ENCODE measurements around the gene SH2D2A.
"Not testable (repeated sequence)": the region's sequence is repeated elsewhere in the genome, so short reads cannot be mapped to it uniquely, and the experiment has no call there.

Gene SH2D2A

DNA sequence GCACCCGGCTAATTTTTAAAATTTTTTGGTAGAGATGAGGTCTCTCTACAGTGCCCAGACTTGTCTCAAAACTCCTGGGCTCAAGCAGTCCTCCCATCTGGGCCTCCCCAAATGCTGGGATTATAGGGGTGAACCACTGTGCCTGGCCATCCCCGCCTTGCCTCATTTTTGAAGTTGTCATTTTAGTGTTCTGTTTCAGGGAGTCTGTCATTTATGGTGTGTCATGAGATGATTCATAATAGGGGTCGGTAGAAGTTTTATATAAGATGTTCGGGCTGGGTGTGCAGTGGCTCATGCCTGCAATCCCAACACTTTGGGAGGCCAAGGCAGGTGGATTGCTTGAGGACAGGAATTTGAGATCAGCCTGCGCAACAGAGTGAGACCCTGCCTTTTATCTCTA lies 40.8 kb downstream of the SH2D2A start:
- no peak for DNase-seq (ENCODE audit: low read depth in 1 of 2, low spot score in 1 of 2)

DNA sequence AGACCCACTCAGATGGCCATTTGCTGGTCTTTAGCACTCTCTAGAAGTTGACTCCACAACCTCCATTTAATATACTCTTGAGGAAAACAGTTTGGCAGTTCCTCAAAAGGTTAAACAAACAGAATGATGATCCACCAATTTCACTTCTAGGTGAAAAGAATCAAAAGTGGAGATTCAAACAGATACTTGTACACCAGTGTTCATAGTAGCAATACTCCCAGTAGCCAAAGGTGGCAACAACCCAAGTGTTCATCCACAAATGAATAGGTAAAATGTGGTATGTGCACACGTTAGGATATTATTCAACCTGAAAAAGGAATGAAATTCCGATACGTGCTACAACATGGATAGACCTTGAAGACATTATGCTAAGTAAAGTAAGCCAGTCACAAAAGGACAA lies 43.0 kb downstream of the SH2D2A start:
- no peak for DNase-seq (ENCODE audit: low read depth in 1 of 2, low spot score in 1 of 2)

DNA sequence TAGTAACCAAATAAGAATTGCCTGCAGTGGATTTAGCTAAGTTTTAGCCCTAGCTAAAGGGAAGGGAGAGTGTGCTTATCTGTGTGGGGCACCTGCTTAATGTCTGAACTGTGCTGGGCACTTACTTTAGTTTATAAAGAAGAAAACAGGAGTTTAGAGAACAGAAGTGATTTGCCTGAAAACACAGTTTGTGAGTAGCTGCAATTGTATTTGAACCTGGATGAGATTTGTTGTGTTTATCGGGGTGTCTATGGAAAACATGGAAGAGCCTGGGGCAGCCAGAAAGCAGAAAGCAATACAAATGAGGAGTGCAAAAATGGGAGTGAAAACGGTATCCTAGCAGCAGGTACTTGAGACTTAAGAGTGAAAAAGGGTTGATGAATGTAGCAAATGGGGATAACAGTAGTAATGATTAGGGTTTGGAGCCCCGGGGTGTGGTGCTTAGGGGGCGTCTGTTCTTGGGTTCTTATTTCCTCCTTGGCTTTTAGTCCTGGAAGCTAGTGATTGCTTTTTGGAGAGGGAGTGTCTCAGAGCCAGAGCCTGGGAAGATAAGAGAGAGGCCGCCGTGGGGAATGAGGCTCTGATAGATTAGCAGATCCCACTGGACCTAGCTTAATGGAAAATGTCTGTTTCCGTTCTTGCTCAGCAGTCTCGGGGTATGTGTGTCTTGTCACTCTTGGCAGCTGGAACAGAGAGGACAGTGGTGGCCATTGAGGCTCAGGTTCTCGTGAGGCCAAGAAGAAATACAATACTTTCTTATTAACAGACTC lies 43.7 kb downstream of the SH2D2A start:
- no peak for DNase-seq (ENCODE audit: low read depth in 1 of 2, low spot score in 1 of 2)

DNA sequence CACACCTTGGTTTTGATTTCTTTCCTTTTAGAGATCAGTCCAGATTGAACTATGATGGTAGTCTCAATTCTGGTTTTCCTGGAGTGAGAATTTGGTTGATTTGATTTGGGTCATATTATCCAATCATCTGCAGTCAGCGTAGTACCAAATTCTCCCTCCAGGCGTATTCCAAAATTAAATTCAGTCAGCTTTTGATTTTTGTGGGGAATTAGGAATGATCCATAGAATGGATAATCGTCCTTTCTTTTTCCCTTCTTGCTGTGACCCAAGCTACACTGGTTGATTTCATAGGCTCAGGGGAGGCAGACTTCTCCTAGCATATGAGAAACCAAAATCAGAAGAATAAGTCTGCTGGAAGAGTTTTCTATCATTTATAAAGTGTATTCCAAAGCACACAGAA lies 44.4 kb downstream of the SH2D2A start:
- no peak for DNase-seq (ENCODE audit: low read depth in 1 of 2, low spot score in 1 of 2)

GRCh38 chr1:156768610-156769295 lies 47.9 kb downstream of the SH2D2A start:
- DNase-seq (ENCODE audit: low read depth in 1 of 2, low spot score in 1 of 2): no peak

GRCh38 chr1:156767879-156768604 lies 48.6 kb downstream of the SH2D2A start:
- no peak for DNase-seq (ENCODE audit: low read depth in 1 of 2, low spot score in 1 of 2)

- DNase-seq (ENCODE audit: low read depth in 1 of 2, low spot score in 1 of 2): peak; percentile 91 to 96
Measured at GRCh38 chr1:156767101-156767878, 49.4 kb downstream of the SH2D2A start, which contains the start of gene PRCC. Gene PRCC, plus strand, starts transcription at chr1:156767535. Its CDS starts 237 bp downstream, at chr1:156767772.

- no peak for DNase-seq (ENCODE audit: low read depth in 1 of 2, low spot score in 1 of 2)
Measured at GRCh38 chr1:156766298-156767100, 50.1 kb downstream of the SH2D2A start.

DNA sequence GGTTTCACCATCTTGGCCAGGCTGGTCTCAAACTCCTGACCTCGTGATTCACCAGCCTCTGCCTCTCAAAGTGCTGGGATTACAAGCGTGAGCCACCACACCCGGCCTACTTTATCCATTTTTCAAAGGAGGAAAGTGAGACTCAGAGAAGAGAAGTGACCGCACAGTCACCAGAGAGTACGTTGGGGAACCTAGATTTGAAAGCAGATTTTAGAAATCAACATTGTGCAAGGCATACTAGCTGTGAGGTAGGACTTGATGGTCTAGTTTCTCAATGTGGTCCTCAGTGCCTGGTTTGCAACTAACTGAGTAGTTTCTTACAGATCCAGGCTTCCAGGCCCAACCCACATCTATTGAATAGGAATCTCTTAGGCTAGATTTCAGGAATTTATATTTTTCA lies 51.0 kb downstream of the SH2D2A start:
- no peak for DNase-seq (ENCODE audit: low read depth in 1 of 2, low spot score in 1 of 2)

GRCh38 chr1:156765136-156765535 lies 51.5 kb downstream of the SH2D2A start:
- not testable (repeated sequence) for DNase-seq (ENCODE audit: low read depth in 1 of 2, low spot score in 1 of 2)

- no peak for DNase-seq (ENCODE audit: low read depth in 1 of 2, low spot score in 1 of 2)
Measured at GRCh38 chr1:156760796-156761104, 55.9 kb downstream of the SH2D2A start.

GRCh38 chr1:156760092-156760795 lies 56.4 kb downstream of the SH2D2A start:
- no peak for DNase-seq (ENCODE audit: low read depth in 1 of 2, low spot score in 1 of 2)

DNA sequence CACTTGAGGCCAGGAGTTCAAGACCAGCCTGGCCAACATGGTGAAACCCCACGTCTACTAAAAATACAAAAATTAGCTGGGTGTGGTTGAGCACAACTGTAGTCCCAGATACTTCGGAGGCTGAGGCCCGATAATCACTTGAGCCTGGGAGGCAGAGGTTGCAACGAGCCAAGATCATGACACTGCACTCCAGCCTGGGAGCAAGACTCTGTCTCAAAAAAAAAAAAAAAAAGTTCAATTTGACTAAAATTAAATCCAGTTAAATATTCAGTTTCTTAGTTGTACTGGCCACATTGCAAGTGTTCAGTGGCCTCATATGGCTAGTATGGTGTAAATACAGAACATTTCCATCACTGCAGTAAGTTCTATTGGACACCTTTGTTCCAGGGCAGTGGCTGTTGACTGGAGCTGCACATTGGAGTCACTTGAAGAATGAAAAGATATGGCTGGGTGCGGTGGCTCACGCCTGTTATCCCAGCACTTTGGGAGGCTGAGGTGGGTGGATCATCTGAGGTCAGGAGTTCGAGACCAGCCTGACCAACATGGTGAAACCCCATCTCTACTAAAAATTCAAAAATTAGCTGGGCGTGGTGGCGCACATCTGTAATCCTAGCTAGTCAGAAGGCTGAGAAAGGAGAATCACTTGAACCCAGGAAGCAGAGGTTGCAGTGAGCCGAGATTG lies 58.9 kb downstream of the SH2D2A start:
- DNase-seq (ENCODE audit: low read depth in 1 of 2, low spot score in 1 of 2): not testable (repeated sequence)

DNA sequence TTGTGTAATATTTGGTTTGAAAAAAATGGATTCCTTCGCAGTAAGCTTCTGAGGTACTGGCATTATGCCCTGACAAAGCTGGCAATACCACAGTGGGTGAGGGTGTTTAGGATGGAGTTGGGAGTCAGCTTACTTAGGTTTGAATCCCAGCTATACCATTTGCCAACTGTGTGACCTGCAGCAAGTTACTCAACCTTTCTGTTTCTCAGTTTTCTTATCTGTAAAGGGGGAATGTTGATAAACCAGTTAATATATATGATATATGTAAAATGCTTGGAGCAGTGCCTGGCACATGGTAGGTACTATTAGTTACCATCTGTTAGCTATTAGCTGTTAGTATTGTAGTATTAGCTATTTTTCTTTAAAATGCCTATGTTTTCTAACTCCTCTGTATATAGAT lies 60.3 kb downstream of the SH2D2A start:
- no peak for DNase-seq (ENCODE audit: low read depth in 1 of 2, low spot score in 1 of 2)

All from activated T-helper 1 cell treated with anti-CD3 and anti-CD28 coated beads, Interleukin-2, amount 50 U/mL, for 16 hours (primary cell).